COR-L47 (cell line): ENCODE results near the gene LYZ.
"Not testable (repeated sequence)": the region's sequence is repeated elsewhere in the genome, so short reads cannot be mapped to it uniquely, and the experiment has no call there.

ENCODE experiments used
- DNase-seq: peaks from one replicate; lab custom pipeline; 2025; lab: John Stamatoyannopoulos, UW

Gene LYZ

DNA sequence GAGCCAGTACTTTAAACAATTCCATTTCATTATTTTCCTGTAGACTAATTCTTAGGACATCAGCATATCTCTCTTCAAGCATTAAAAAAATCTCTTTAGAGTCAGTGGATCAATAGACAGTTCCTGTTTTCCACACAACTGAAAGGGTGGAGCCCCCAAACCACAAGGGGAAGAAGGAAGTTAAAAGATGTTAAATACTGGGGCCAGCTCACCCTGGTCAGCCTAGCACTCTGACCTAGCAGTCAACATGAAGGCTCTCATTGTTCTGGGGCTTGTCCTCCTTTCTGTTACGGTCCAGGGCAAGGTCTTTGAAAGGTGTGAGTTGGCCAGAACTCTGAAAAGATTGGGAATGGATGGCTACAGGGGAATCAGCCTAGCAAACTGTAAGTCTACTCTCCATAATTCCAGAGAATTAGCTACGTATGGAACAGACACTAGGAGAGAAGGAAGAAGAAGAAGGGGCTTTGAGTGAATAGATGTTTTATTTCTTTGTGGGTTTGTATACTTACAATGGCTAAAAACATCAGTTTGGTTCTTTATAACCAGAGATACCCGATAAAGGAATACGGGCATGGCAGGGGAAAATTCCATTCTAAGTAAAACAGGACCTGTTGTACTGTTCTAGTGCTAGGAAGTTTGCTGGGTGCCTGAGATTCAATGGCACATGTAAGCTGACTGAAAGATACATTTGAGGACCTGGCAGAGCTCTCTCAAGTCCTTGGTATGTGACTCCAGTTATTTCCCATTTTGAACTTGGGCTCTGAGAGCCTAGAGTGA is at the start of gene LYZ:
Gene LYZ, plus strand, starts transcription at position 220 of the 777 bp plus-strand sequence. Its CDS starts 28 bp downstream, at position 248.
- no peak for DNase-seq

GRCh38 chr12:69298947-69299346 is 49.2 kb upstream of the LYZ start:
- DNase-seq, result no peak

DNA sequence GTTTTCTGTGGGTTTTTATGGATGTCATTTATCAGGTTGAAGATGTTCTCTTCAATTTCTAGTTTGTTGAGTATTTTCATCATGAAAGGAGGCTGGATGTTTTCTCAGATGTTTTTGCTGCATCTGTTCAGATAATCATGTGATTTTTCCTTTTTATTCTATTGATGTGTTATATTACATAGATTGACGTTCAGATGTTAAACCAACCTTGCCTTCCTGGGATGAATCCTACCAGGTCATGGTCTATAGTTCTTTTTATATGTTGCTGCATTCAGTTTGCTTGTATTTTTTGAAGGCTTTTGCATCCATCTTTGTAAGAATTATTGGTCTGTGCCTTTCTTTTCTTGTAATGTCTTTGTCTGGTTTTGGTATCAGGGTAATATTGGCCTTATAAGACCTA is 43.9 kb upstream of the LYZ start:
- no peak for DNase-seq

GRCh38 chr12:69309461-69309860 is 38.7 kb upstream of the LYZ start:
- DNase-seq, result no peak

GRCh38 chr12:69313209-69313608 is 35.0 kb upstream of the LYZ start:
- DNase-seq, result no peak

DNA sequence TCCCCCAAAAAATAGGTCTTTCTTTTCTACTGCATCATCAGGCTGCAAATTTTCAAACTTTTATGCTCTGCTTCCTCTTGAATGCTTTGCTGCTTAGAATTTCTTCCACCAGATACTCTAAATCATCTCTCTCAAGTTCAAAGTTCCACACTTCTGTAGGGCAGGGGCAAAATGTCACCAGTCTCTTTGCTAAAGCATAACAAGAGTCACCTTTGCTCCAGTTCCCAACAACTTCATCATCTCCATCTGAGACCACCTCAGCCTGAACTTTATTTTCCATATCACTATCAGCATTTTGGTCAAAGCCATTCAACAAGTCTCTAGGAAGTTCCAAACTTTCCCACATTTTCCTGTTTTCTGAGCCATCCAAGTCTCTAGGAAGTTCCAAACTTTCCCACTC is 31.4 kb upstream of the LYZ start:
- DNase-seq, result not testable (repeated sequence)

DNA sequence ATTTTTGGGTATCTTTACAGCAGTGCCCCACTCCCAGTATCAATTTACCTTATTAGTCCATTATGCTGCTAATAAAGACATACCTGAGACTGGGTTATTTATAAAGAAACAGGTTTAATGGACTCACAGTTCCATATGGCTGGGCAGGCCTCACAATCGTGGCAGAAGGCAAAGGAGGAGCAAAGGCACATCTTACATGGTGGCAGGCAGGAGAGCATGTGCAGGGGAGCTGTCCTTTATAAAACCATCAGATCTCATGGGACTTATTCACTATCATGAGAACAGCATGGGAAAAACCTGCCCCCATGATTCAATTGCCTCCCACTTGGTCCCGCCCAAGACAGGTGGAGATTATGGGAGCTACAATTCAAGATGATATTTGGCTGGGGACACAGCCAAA is 30.9 kb upstream of the LYZ start:
- not testable (repeated sequence) for DNase-seq

DNA sequence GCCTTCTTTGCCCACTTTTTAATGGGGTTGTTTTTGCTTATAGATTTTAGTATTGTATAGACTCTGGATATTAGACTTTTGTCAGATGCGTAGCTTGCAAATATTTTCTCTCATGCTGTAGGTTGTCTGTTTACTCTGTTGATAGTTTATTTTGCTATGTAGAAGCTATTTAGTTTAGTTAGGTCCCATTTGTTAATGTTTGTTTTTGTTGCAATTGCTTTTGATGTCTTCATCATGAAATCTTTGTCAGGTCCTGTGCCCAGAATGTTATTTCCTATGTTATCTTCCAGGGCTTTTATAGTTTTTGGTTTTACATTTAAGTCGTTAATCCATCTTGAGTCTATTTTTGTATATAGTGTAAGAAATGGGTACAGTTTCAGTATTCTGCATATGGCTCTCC is 30.0 kb upstream of the LYZ start:
- no peak for DNase-seq

- no peak for DNase-seq
Observed at GRCh38 chr12:69321351-69321750, 26.8 kb upstream of the LYZ start.

GRCh38 chr12:69324797-69325466 is 23.2 kb upstream of the LYZ start:
- DNase-seq, result no peak

DNA sequence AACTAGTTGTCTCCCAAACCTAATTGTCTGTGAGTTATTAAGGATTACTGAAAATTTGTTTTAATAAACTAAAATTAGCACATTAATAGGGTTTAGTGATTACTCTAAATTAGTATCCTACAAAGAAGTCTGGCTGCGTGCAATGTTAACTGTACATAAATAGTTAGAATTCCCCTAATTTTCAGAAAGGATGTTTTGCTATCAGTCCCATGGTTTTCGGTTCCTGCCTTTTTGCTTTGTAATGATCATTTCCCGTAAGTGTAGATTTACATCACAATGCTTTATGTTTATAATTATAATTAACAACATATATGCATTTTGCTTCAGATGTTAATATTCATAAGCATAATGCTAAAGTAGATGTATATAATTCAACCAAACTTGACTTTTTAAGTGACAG is 19.8 kb upstream of the LYZ start:
- DNase-seq, result no peak

DNA sequence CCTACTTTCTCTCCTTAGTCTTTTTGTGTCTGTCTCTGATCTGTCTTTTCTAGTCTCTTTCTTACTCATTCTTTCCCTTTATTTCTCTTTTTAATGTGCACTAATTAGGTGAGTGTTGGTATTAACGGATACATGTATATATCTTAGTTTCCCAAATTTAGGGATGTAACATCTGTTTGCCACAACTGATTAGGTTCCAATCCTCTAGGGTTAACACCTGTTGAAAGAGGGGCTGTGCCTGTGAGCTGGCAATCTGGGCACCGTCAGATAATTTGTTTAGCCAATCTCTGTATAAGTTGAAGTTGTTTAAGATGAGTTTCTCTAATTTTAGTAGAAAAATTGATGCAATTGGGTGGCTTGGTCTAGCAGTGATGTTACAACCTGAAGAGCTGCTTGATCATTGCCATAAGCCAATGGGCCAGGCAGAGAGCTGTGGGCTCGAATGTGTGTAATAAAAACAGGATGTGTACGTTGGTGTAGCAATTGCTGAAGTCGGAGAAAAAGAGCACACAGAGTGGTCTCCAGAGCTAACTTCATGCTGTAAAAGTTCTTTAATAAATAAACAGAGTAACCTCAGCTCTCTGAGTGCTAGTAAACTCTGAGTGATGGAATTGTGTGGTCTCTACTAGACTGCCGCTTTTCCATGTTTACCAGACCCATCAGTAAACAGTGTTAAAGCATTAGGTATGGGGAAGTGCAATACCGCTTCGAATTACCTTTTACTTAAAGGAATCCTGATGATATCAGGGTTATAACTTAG is 18.3 kb upstream of the LYZ start:
- DNase-seq, result no peak

- no peak for DNase-seq
Observed at GRCh38 chr12:69330475-69331473, 17.4 kb upstream of the LYZ start.

GRCh38 chr12:69331519-69331908 is 16.7 kb upstream of the LYZ start:
- DNase-seq, result no peak

GRCh38 chr12:69331909-69332684 is 16.1 kb upstream of the LYZ start:
- no peak for DNase-seq

DNA sequence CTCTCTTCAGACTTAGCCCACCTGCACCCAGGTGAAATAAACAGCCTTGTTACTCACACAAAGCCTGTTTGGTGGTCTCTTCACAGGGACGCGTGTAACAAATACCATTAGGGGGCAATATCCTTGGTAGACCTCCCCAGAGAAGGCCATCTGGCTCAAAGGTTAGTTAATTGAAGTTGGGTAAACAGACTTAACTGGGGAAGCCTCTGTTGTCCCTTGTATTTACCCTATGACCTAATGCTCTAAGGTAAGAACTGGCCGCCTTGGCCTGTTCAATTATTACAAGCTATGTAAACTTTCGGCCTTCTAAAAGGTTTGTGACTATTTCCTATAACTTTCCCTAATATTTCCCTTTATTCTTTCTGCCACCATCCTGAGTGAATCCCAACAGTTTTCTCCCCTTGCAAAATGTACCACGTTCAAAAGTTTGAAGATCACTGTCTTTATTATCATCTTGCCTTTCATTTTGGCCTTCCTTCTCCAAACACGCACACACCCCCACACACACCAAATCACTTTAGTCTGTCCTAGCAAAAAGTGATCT is 15.3 kb upstream of the LYZ start:
- DNase-seq, result no peak

- no peak for DNase-seq
Observed at GRCh38 chr12:69334158-69334557, 14.0 kb upstream of the LYZ start.

DNA sequence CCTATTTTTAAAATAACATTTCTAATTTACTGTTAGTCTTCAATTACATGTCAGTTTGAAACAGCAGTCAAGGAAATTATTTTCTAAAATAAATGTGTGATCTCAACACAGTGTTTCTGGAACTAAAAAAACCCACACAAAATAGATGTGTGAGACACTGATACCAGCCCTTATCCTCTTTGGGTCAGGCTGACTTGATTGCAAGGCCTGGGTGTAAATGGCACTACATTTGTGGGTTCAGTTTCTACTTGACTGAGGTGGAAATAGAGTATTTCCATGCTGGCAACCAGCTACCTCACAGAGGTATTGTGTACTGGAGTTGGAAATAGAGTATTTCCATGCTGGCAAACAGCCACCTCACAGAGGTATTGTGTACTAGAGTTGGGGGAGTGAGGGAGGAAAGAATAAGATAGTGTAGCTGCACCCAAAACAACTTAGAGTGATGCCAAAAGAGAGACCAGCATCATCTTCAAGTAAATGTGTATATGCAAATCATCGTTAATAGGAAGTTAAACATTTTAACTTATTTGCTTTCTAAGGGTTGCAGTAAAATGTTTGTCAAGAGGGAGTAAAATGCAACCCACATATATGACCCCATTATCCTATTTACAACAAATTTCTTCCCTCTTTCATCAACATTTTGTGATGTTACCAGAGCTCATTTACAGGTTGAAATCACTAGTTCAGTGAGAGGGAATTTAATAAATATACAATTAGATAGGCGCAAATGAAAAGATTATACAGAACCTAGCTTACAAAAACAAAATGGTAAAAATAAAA is 10.7 kb upstream of the LYZ start:
- no peak for DNase-seq

GRCh38 chr12:69338120-69338859 is 9.9 kb upstream of the LYZ start:
- no peak for DNase-seq
